ENCODE data around the gene RPP38.
A peak's percentile ranks its signal among the peaks of the same experiment; 100 is the strongest.

Gene RPP38

GRCh38 chr10:15097011-15097812 is at the start of gene RPP38:
TSS of gene RPP38 (plus strand) at chr10:15097355. CDS start at chr10:15103315, 5,960 bp downstream.
- H3K9me3 ChIP-seq (ENCODE audit: insufficient read depth, low read length) = no peaks in the 10 kb centered on the region
- no peaks in the 10 kb centered on the region for H3K4me1 ChIP-seq (ENCODE audit: insufficient read depth, insufficient read length)
- no peaks in the 10 kb centered on the region for H3K27me3 ChIP-seq (ENCODE audit: insufficient read depth, insufficient read length)
- peak within 1 kb of the TSS; percentile 96 for H3K9ac ChIP-seq (ENCODE audit: insufficient read length, low read depth)
- peak within 1 kb of the TSS; percentile 94 for H3K4me3 ChIP-seq (ENCODE audit: insufficient read length, low read depth)
- TF ChIP-seq SUZ12 (IDR thresholded peaks at IDR 0.05; ENCODE audit: extremely low read depth, insufficient read depth, insufficient read length) (no peak), YY1 (IDR thresholded peaks at IDR 0.05; ENCODE audit: insufficient read depth, insufficient read length) (no peak), ZNF274 (IDR thresholded peaks at IDR 0.05; ENCODE audit: low read depth, low read length) (no peak)
- peaks cover 25% of the 10 kb centered on the region for H3K36me3 ChIP-seq (ENCODE audit: insufficient read depth, insufficient read length, low read length)
- peak; percentile 75 for DNase-seq (ENCODE audit: low read depth, low spot score)

- no peak for TF ChIP-seq SUZ12 (IDR thresholded peaks at IDR 0.05; ENCODE audit: extremely low read depth, insufficient read depth, insufficient read length)
- TF ChIP-seq YY1 (IDR thresholded peaks at IDR 0.05; ENCODE audit: insufficient read depth, insufficient read length) = no peak
- Histone ChIP-seq H3K27me3 (ENCODE audit: insufficient read depth, insufficient read length) (no peaks in the 10 kb centered on the region), H3K9ac (ENCODE audit: insufficient read length, low read depth) (no peak overlapping the region), H3K4me1 (ENCODE audit: insufficient read depth, insufficient read length) (no peaks in the 10 kb centered on the region), H3K9me3 (ENCODE audit: insufficient read depth, low read length) (no peaks in the 10 kb centered on the region), H3K4me3 (ENCODE audit: insufficient read length, low read depth) (no peak overlapping the region), H3K36me3 (ENCODE audit: insufficient read depth, insufficient read length, low read length) (no peaks in the 10 kb centered on the region)
- DNase-seq (ENCODE audit: low read depth, low spot score) = no peak
Observed at GRCh38 chr10:15049533-15049932, 47.6 kb upstream of the RPP38 start.

- no peaks in the 10 kb centered on the region for H3K36me3 ChIP-seq (ENCODE audit: insufficient read depth, insufficient read length, low read length)
- no peaks in the 10 kb centered on the region for H3K4me1 ChIP-seq (ENCODE audit: insufficient read depth, insufficient read length)
- no peaks in the 10 kb centered on the region for H3K27me3 ChIP-seq (ENCODE audit: insufficient read depth, insufficient read length)
- no peak for DNase-seq (ENCODE audit: low read depth, low spot score)
- no peaks in the 10 kb centered on the region for H3K9me3 ChIP-seq (ENCODE audit: insufficient read depth, low read length)
- H3K4me3 ChIP-seq (ENCODE audit: insufficient read length, low read depth) = no peak overlapping the region
- TF ChIP-seq YY1 (IDR thresholded peaks at IDR 0.05; ENCODE audit: insufficient read depth, insufficient read length) = no peak
- TF ChIP-seq ZNF274 (IDR thresholded peaks at IDR 0.05; ENCODE audit: low read depth, low read length) = no peak
- no peak for TF ChIP-seq SUZ12 (IDR thresholded peaks at IDR 0.05; ENCODE audit: extremely low read depth, insufficient read depth, insufficient read length)
- H3K9ac ChIP-seq (ENCODE audit: insufficient read length, low read depth) = no peak overlapping the region
Observed at GRCh38 chr10:15052121-15052520, 45.0 kb upstream of the RPP38 start.

GRCh38 chr10:15053061-15053460 is 44.1 kb upstream of the RPP38 start:
- no peak for DNase-seq (ENCODE audit: low read depth, low spot score)
- H3K27me3 ChIP-seq (ENCODE audit: insufficient read depth, insufficient read length) = no peaks in the 10 kb centered on the region
- no peak overlapping the region for H3K4me3 ChIP-seq (ENCODE audit: insufficient read length, low read depth)

GRCh38 chr10:15058689-15059088 is 38.5 kb upstream of the RPP38 start:
- H3K4me3 ChIP-seq (ENCODE audit: insufficient read length, low read depth) = no peak overlapping the region
- no peak for TF ChIP-seq YY1 (IDR thresholded peaks at IDR 0.05; ENCODE audit: insufficient read depth, insufficient read length)
- no peak for TF ChIP-seq ZNF274 (IDR thresholded peaks at IDR 0.05; ENCODE audit: low read depth, low read length)
- TF ChIP-seq SUZ12 (IDR thresholded peaks at IDR 0.05; ENCODE audit: extremely low read depth, insufficient read depth, insufficient read length) = no peak
- no peaks in the 10 kb centered on the region for H3K4me1 ChIP-seq (ENCODE audit: insufficient read depth, insufficient read length)
- 0 out of 2 replicates have a peak, but pooled peaks cover 8% of the 10 kb centered on the region for H3K9me3 ChIP-seq (ENCODE audit: insufficient read depth, low read length)
- no peak overlapping the region for H3K9ac ChIP-seq (ENCODE audit: insufficient read length, low read depth)
- H3K27me3 ChIP-seq (ENCODE audit: insufficient read depth, insufficient read length) = no peaks in the 10 kb centered on the region
- H3K36me3 ChIP-seq (ENCODE audit: insufficient read depth, insufficient read length, low read length) = no peaks in the 10 kb centered on the region
- no peak for DNase-seq (ENCODE audit: low read depth, low spot score)

More at GRCh38 chr10:15053061-15053460, 44.1 kb upstream of the RPP38 start:
- Histone ChIP-seq H3K9ac (ENCODE audit: insufficient read length, low read depth) (no peak overlapping the region), H3K4me1 (ENCODE audit: insufficient read depth, insufficient read length) (no peaks in the 10 kb centered on the region), H3K9me3 (ENCODE audit: insufficient read depth, low read length) (no peaks in the 10 kb centered on the region), H3K36me3 (ENCODE audit: insufficient read depth, insufficient read length, low read length) (no peaks in the 10 kb centered on the region)
- no peak for TF ChIP-seq YY1 (IDR thresholded peaks at IDR 0.05; ENCODE audit: insufficient read depth, insufficient read length)

GRCh38 chr10:15059914-15060313 is 37.2 kb upstream of the RPP38 start:
- no peak for DNase-seq (ENCODE audit: low read depth, low spot score)
- Histone ChIP-seq H3K36me3 (ENCODE audit: insufficient read depth, insufficient read length, low read length) (no peaks in the 10 kb centered on the region), H3K9ac (ENCODE audit: insufficient read length, low read depth) (no peak overlapping the region), H3K4me3 (ENCODE audit: insufficient read length, low read depth) (no peak overlapping the region), H3K9me3 (ENCODE audit: insufficient read depth, low read length) (0 out of 2 replicates have a peak, but pooled peaks cover 8% of the 10 kb centered on the region), H3K4me1 (ENCODE audit: insufficient read depth, insufficient read length) (no peaks in the 10 kb centered on the region), H3K27me3 (ENCODE audit: insufficient read depth, insufficient read length) (no peaks in the 10 kb centered on the region)
- TF ChIP-seq ZNF274 (IDR thresholded peaks at IDR 0.05; ENCODE audit: low read depth, low read length) (no peak), SUZ12 (IDR thresholded peaks at IDR 0.05; ENCODE audit: extremely low read depth, insufficient read depth, insufficient read length) (no peak), YY1 (IDR thresholded peaks at IDR 0.05; ENCODE audit: insufficient read depth, insufficient read length) (no peak)

GRCh38 chr10:15060638-15061037 is 36.5 kb upstream of the RPP38 start:
- no peaks in the 10 kb centered on the region for H3K27me3 ChIP-seq (ENCODE audit: insufficient read depth, insufficient read length)
- H3K4me3 ChIP-seq (ENCODE audit: insufficient read length, low read depth) = no peak overlapping the region
- no peak for DNase-seq (ENCODE audit: low read depth, low spot score)
- TF ChIP-seq YY1 (IDR thresholded peaks at IDR 0.05; ENCODE audit: insufficient read depth, insufficient read length) = no peak
- no peak for TF ChIP-seq ZNF274 (IDR thresholded peaks at IDR 0.05; ENCODE audit: low read depth, low read length)
- TF ChIP-seq SUZ12 (IDR thresholded peaks at IDR 0.05; ENCODE audit: extremely low read depth, insufficient read depth, insufficient read length) = no peak
- H3K4me1 ChIP-seq (ENCODE audit: insufficient read depth, insufficient read length) = no peaks in the 10 kb centered on the region
- 0 out of 2 replicates have a peak, but pooled peaks cover 8% of the 10 kb centered on the region for H3K9me3 ChIP-seq (ENCODE audit: insufficient read depth, low read length)
- H3K9ac ChIP-seq (ENCODE audit: insufficient read length, low read depth) = no peak overlapping the region
- no peaks in the 10 kb centered on the region for H3K36me3 ChIP-seq (ENCODE audit: insufficient read depth, insufficient read length, low read length)

Measured in NT2/D1 (cell line).